Measurements from ENCODE around the gene MRPL40.
A peak's percentile ranks its signal among the peaks of the same experiment; 100 is the strongest.

Gene MRPL40

GRCh38 chr22:19478901-19479354 lies 46.6 kb downstream of the MRPL40 start, which contains the start of gene UFD1 (continued):
- TF ChIP-seq ZNF132 (tag by site-specific recombination; IDR thresholded peaks at IDR 0.05; ENCODE audit: borderline replicate concordance) (no peak), ZNF76 (tag by site-specific recombination; IDR thresholded peaks at IDR 0.05; ENCODE audit: borderline replicate concordance, low read depth) (no peak), BCL11A (tag by site-specific recombination; IDR thresholded peaks at IDR 0.05; ENCODE audit: low read depth) (no peak), ZNF169 (tag by site-specific recombination; IDR thresholded peaks at IDR 0.05) (no peak), ZNF184 (tag by site-specific recombination; IDR thresholded peaks at IDR 0.05) (no peak), ZNF391 (tag by site-specific recombination; IDR thresholded peaks at IDR 0.05; ENCODE audit: borderline replicate concordance, low read depth) (no peak), ZNF404 (tag by site-specific recombination; IDR thresholded peaks at IDR 0.05) (no peak), ZNF10 (tag by site-specific recombination; IDR thresholded peaks at IDR 0.05) (0 out of 2 replicates have a peak, but pooled peaks have one; percentile 23), PRDM10 (tag by site-specific recombination; IDR thresholded peaks at IDR 0.05) (peak; percentile 100), ZBTB20 (tag by site-specific recombination; IDR thresholded peaks at IDR 0.05) (no peak; the same call in 1 of the 2 replicates), REPIN1 (tag by site-specific recombination; IDR thresholded peaks at IDR 0.05; ENCODE audit: low read depth) (no peak), GLI2 (tag by site-specific recombination; IDR thresholded peaks at IDR 0.05; ENCODE audit: borderline replicate concordance, low read depth) (no peak), SP2 (tag by site-specific recombination; IDR thresholded peaks at IDR 0.05) (peak; percentile 61), ZBTB8A (tag by site-specific recombination; IDR thresholded peaks at IDR 0.05) (peak; percentile 57; the same call in 1 of the 2 replicates), ZNF561 (tag by site-specific recombination; IDR thresholded peaks at IDR 0.05; ENCODE audit: borderline replicate concordance) (no peak), KLF9 (tag by site-specific recombination; IDR thresholded peaks at IDR 0.05; ENCODE audit: low read depth) (peak; percentile 46; the same call in 1 of the 2 replicates), ZFP37 (tag by site-specific recombination; IDR thresholded peaks at IDR 0.05) (no peak), ZNF239 (tag by site-specific recombination; IDR thresholded peaks at IDR 0.05) (no peak), ZNF335 (tag by site-specific recombination; conservative IDR thresholded peaks at IDR 0.05) (peak; percentile 74), ZBTB26 (tag by site-specific recombination; optimal IDR thresholded peaks at IDR 0.05) (no peak), ZNF837 (tag by site-specific recombination; IDR thresholded peaks at IDR 0.05) (no peak), KLF16 (tag by site-specific recombination; IDR thresholded peaks at IDR 0.05) (peak; percentile 70; the same call in 1 of the 2 replicates), INSM2 (tag by site-specific recombination; IDR thresholded peaks at IDR 0.05) (no peak), ZNF202 (tag by site-specific recombination; IDR thresholded peaks at IDR 0.05; ENCODE audit: borderline replicate concordance) (no peak), SCRT2 (tag by site-specific recombination; IDR thresholded peaks at IDR 0.05) (no peak), GFI1B (tag by site-specific recombination; IDR thresholded peaks at IDR 0.05) (no peak), ZNF19 (tag by site-specific recombination; IDR thresholded peaks at IDR 0.05; ENCODE audit: low read depth) (no peak)
- TF ChIP-seq, protein P1, sequence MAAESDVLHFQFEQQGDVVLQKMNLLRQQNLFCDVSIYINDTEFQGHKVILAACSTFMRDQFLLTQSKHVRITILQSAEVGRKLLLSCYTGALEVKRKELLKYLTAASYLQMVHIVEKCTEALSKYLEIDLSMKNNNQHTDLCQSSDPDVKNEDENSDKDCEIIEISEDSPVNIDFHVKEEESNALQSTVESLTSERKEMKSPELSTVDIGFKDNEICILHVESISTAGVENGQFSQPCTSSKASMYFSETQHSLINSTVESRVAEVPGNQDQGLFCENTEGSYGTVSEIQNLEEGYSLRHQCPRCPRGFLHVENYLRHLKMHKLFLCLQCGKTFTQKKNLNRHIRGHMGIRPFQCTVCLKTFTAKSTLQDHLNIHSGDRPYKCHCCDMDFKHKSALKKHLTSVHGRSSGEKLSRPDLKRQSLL (tag by site-specific recombination; IDR thresholded peaks at IDR 0.05) = no peak; the same call in 1 of the 2 replicates
- TF ChIP-seq, protein P2, sequence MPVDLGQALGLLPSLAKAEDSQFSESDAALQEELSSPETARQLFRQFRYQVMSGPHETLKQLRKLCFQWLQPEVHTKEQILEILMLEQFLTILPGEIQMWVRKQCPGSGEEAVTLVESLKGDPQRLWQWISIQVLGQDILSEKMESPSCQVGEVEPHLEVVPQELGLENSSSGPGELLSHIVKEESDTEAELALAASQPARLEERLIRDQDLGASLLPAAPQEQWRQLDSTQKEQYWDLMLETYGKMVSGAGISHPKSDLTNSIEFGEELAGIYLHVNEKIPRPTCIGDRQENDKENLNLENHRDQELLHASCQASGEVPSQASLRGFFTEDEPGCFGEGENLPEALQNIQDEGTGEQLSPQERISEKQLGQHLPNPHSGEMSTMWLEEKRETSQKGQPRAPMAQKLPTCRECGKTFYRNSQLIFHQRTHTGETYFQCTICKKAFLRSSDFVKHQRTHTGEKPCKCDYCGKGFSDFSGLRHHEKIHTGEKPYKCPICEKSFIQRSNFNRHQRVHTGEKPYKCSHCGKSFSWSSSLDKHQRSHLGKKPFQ (tag by site-specific recombination; IDR thresholded peaks at IDR 0.05) = no peak
- TF ChIP-seq, protein P3, sequence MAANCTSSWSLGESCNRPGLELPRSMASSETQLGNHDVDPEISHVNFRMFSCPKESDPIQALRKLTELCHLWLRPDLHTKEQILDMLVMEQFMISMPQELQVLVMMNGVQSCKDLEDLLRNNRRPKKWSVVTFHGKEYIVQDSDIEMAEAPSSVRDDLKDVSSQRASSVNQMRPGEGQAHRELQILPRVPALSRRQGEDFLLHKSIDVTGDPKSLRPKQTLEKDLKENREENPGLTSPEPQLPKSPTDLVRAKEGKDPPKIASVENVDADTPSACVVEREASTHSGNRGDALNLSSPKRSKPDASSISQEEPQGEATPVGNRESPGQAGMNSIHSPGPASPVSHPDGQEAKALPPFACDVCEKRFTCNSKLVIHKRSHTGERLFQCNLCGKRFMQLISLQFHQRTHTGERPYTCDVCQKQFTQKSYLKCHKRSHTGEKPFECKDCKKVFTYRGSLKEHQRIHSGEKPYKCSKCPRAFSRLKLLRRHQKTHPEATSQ (tag by site-specific recombination; IDR thresholded peaks at IDR 0.05) = no peak
